Islet of Langerhans (tissue), 1 donor: Measurements from ENCODE around the gene MRPL57.
"Not testable (repeated sequence)": the region's sequence is repeated elsewhere in the genome, so short reads cannot be mapped to it uniquely, and the experiment has no call there.

ENCODE experiments used
- FAIRE-seq: peaks from one replicate; lab custom pipeline; 2011; peaks lifted over from hg19 to GRCh38; lab: Jason Lieb, UNC

Gene MRPL57

DNA sequence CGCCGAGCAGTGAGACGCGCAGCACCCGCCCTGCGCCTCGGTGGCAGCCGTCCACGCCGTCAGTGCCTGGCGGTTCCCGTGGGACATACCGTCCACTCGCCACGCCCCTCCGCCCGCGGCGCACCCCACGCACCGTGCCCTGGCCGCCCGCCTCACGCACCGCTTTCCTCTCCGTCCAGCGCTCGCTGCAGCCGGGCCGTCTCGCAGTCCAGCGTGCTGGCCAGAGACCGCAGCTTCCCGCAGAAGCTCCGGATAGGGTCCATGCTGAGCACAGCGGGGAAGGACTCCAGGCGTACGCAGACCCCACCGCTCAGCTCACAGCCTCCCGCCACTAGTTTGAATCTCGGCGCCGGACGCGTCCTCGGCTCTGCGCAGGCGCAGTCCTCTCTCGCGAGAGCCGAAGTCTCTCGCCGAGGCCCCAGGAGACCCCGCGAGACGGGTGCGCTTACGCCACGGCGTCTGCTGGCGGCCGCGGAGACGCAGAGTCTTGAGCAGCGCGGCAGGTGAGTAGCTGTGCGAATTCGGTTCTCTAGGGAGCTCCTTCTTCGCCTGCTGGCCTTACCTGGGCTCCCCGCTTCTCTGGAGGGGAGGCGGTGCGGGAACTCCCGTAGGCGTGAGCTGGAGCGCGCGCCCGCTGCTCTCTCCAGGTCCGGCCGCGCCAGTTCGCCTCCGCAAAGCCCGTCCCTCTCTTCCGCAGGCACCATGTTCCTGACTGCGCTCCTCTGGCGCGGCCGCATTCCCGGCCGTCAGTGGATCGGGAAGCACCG lies at the start of gene MRPL57, which contains the start of gene SKA3:
TSS of gene MRPL57 (plus strand) at position 444 of the 767 bp plus-strand sequence. CDS start at position 703, 259 bp downstream.
TSS of gene SKA3 (minus strand) at position 338 of the 767 bp plus-strand sequence. CDS start at position 263, 75 bp downstream.
- no peak for FAIRE-seq

DNA sequence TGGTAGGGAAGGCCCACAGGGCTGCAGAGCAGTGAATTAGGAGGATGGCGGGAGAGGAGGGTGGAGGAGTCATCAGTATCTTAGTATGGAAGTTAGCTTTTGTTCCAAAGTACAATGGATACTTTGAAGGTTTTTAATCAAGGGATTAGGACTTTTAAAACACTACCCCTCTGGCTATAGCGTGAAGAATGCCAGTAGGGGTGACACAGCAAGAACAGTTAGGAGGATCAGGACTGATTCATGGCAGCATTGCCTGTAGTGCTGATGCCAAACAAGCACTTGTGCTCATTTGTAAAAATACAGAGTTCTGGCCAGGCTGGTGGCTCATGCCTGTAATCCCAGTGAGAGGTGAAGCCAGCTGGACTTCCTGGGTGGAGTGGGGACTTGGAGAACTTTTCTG lies 46.3 kb upstream of the MRPL57 start:
- FAIRE-seq, result no peak

DNA sequence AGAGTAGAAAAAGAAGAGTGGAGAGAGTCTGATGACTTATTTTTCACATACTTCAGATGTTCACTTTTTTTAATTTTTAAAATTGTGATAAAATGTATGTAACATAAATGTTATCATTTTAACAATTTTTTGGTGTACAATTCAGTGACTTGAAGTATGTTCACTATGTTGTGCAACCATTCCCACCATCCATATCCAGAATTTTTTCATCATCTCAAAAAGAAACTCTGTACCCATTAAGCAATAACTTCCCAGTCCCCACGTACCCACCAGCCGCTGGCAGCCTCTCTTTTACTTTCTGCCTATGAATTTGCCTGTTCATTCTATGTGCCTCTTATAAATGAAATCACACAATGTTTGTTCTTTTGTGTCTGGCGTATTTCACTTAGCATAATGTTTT lies 43.4 kb upstream of the MRPL57 start:
- no peak for FAIRE-seq

DNA sequence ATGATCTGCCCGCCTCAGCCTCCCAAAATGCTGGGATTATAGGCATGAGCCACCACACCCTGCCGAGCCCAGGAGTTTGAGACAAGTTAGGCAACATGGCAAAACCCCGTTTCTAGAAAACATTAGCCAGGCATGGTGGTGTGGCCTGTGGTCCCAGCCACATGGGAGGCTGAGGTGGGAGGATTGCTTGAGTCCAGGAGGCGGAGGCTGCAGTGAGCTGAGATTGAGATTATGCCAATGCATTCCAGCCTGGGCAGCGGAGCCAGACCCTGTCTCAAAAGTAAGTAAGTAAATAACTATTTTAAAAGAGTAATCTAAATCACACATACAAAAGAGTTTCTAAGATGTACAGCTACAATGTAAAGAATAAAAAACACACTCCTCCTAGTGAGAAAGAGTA lies 42.0 kb upstream of the MRPL57 start:
- FAIRE-seq, result no peak

DNA sequence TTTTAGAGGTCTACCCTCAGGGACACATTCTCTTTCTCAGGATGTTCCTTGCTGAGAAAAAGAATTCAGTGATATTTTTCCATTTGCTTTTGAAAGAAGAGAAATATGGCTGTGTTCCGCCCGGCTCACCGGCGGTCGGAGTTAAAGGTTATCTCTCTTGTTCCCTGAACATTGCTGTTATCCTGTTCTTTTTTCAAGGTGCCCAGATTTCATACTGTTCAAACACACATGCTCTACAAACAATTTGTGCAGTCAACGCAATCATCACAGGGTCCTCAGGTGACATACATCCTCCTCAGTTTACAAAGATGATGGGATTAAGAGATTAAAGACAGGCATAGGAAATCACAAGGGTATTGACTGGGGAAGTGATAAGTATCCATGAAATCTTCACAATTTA lies 40.6 kb upstream of the MRPL57 start:
- not testable (repeated sequence) for FAIRE-seq

DNA sequence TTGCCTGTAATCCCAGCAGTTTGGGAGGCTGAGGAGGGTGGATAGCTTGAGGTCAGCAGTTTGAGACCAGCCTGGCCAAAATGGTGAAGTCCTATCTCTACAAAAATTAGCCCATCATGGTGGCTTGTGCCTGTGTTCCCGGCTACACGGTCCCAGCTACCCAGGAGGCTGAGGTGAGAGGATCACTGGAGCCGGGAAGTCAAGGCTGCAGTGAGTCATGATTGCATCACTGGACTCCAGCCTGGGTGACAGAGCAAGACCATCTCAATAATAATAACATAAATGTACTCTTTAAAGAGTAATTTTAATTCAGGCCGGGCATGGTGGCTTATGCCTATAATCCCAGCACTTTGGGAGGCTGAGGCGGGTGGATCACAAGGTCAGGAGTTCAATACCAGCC lies 38.8 kb upstream of the MRPL57 start:
- no peak for FAIRE-seq

DNA sequence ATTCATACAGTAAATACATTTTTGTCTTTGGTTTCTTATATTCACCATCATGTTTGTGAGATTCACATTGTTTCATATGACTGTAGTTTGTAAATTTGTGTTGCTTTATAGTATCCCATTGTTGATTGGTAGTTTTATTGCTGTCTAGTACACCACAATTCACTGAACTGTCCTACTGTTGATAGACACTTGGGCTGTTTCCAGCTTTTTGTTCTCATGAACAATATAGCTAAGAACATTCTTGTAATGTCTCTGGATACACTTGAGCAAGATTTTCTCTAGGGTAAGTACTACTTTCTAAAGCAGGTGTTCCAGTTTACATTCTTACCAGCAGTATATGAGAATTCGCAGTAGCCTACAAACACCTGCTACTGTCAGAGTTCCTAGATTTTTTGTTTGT lies 37.9 kb upstream of the MRPL57 start:
- FAIRE-seq, result no peak

DNA sequence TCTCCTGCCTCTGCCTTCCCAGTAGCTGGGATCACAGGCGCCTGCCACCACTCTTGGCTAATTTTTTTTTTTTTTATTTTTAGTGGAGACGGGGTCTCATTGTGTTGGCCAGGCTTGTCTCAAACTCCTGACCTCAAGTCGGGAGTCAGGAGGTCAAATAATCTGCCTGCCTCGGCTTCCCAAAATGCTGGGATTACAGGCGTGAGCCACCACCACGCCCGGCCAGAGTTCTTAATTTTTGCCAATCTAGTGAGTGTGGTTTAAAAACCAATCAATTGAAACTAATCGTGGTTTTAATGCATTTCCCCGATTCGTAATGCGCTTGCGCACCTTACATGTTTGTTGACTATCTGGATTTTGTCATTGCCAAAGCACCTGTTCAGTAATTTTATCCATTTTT lies 37.1 kb upstream of the MRPL57 start:
- FAIRE-seq, result no peak

DNA sequence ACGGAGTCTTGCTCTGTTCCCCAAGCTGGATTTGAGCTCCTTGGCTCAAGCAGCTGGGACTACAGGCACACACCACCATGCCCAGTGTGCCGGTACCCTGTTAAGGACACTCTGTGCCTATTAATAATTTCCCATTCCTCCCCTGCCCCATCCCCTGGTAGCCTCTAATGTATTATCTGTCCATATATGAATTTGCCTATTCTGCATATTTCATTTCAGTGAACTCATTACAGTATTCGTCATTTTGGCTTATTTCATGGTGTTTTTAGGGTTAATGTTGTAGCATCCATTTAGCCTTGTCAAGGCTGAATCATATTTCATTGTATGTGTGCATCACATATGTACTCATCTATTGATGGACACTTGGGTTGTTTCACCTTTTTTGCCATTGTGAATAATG lies 33.7 kb upstream of the MRPL57 start:
- no peak for FAIRE-seq

DNA sequence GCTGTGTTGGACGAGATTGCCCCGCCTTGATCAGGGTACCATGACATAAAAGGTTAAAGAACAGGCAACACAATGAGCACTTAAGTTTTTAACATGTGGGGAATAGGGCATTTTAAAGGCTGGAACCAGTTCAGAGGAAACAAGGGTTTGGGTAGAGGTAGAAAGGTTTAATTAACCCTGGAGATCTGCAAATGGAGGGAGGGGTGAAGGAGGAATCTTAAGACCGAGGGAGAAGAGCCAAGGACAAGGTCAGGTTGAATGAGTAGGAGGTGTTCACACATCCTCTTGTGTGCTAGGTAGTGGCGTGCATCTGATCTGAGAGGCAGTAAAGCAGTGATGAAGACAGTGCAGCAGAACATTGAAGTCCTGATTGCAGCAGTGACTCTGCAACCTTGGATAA lies 28.6 kb upstream of the MRPL57 start:
- FAIRE-seq, result no peak

DNA sequence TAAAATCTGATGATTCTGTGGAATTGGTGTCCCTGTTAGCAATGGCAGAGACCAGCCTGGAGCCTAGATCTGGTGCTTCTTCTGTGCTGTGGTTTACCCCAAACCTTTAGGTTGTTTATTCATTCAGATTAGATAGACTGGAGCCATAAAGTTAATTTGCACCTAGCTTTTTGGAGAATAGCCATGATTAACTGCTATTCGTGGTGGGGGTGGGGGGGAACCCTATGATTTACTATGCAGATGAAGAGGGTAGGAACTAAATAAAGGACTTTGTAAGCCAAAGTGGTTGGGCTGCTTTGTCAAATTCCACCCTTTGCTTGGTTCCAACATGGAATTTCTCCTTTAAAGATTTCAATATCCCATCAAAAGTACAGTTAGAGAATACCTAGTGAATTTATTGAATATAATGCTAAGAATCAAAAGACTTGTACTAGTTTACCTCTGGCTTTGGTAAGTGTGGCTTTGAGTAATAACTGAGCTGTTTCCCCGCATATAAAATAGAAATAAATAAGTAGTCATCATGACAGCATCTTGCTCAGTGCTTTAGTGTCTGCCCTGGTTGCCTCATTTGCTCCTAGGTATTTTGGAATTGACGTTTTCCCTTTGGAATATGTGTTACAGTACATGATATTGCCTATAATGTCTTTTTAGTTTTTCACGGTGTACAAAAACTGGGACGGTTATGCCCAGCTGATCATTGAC lies 27.8 kb upstream of the MRPL57 start:
- FAIRE-seq, result no peak

DNA sequence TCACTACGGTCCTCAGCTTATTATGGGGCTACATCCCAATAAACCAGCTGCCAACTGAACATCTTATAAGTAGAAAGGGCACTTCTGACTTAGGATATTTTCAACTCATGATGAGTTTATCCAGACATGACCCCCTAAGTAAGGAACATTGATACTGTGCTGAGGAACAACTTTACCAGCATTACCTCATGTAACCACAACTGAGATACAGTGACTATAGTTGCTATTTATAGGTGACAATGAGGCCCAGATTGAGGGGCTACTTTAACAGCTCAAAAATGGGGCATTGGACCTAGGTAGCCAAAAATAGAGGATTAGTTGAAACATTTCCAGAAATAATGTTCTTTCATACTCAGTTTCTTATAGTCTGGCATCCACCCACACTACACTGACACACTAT lies 26.9 kb upstream of the MRPL57 start:
- FAIRE-seq, result no peak

DNA sequence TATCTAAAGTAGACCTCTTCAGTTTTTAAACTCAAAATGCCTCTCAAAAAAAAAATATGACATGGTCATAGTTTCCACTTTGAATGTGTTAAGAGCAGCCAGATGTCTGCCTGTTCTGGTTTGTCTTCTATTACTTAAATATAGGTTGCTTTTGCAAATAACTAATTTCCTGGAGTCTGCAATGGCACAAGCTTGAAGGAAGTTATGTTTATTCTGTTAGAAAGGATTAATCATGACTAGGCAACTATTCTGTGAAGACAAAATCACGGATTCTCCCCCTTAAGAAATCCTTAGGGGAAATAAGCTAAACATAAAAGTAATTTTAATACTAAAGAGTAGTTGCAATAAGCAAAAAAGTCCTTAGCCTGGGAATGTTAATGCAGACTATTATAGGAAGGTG lies 26.4 kb upstream of the MRPL57 start:
- FAIRE-seq, result no peak

DNA sequence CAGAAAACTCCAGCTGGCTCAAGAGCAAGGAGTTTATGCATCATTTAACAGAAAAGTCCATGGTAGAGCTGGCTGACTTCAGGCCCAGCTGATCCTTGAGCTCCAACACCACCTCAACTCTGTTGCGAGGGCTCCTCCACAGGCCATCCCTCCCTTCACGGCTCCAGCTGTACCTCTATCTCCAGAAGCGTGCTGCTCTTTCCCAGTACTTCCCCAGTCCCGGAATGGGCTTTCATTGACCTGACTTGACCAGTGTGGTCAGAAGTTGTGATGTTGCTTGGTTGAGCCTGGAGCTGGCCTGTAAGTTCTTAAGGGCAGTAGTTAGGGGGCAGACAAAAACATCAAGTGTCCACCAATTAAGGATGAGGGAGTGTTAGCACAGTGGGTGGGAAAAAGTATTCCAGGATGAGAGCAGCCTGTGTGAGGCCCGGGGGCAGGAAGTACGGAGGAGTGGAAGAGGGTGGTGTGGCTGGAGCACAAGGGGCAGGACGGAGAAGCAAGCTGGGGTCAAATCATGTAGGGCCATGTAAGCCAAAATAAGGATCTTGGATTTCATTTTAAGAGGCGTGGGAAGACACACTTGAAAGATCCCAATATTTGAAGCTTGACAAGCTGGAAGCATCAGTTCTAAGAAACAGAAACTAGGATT lies 24.1 kb upstream of the MRPL57 start:
- no peak for FAIRE-seq

DNA sequence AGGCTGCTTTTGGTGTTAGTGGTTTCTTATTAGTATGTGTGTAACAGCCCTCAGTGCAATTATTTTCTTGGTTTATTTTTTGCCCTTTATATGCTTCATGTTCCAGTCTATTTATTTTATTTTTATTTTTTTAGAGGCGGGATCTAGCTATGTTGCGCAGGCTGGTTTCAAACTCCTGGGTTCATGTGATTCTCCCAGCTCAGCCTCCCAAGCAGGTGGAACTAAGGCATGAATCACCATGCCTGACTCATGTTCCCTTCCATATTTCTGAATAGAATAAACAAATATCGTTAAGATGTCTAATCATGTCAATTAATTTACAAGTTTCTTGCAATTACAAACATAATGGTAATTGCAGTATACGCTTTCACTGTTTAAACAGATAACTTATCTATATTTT lies 11.8 kb upstream of the MRPL57 start:
- no peak for FAIRE-seq

DNA sequence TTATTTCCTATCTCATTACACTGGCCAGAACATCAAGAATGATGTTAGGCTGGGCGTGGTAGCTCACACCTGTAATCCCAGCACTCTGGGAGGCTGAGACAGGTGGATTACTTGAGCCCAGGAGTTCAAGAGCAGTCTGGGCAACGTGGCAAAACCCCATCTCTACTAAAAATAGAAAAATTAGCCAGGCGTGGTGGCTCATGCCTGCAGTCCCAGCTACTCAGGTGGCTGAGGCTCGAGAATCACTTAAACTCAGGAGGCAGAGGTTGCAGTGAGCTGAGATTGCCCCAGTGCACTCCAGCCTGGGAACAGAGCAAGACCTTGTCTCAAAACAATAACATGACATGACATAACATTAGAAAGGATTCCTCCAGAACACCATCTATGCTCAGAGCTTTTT lies 10.9 kb upstream of the MRPL57 start:
- FAIRE-seq, result not testable (repeated sequence)

DNA sequence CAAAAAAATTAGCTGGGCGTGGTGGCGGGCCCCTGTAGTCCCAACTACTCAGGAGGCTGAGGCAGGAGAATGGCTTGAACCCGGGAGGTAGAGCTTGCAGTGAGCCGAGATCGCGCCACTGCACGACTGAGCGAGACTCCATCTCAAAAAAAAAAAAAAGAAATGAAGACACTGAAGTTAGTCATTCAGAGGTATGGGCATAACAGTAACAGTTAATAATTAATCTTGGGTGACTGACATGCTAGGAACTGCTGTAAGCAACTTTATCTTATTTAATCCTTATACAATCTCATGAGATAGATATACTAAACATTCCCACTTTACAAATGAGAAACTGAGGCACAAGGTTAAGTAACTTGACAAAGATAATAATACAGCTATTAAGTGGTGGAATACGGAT lies 5.0 kb upstream of the MRPL57 start:
- no peak for FAIRE-seq

DNA sequence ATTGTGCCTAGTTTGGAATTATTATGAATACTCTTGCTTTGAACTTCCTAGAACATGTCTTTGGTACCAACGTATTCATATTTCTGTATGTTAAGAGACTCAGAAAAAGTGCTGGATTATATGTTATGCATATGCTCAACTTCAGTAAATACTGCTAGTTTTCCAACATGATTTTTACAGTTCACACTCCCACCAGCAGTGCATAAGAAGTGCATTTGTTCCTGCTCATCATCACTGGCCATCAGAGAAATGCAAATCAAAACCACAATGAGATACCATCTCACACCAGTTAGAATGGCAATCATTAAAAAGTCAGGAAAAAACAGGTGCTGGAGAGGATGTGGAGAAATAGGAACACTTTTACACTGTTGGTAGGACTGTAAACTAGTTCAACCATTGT lies 2.7 kb upstream of the MRPL57 start:
- not testable (repeated sequence) for FAIRE-seq

DNA sequence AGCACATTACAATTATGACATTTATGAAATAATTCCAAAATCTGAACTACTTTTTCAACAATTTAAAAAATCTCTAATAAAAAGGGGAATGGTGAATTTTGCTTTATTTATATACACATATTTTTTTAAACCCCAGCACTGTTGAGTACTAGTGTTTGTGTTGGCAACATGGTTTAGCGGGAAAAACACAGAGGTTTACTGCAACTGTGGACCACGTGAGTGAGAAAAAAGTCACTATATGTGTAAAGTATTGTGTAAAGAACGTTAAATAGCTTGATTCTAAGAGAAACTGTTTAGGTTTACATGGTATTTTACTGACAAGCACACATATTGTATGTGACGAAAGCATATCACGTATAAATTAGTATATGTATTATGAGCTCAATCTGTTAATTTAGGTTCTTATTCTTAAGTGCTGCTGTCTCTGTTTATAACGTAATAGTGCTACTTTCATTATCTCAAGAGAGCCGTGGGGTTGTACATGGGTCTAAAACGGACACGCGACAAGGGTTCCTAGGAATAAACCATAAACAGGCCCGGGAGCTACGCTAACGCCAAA lies 723 bp upstream of the MRPL57 start:
- FAIRE-seq, result no peak

DNA sequence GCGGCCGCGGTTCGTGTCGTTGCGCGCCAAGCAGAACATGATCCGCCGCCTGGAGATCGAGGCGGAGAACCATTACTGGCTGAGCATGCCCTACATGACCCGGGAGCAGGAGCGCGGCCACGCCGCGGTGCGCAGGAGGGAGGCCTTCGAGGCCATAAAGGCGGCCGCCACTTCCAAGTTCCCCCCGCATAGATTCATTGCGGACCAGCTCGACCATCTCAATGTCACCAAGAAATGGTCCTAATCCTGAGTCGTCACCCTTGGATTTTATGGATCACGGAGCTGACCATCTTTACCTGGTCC lies 475 bp downstream of the MRPL57 start:
- FAIRE-seq, result no peak

DNA sequence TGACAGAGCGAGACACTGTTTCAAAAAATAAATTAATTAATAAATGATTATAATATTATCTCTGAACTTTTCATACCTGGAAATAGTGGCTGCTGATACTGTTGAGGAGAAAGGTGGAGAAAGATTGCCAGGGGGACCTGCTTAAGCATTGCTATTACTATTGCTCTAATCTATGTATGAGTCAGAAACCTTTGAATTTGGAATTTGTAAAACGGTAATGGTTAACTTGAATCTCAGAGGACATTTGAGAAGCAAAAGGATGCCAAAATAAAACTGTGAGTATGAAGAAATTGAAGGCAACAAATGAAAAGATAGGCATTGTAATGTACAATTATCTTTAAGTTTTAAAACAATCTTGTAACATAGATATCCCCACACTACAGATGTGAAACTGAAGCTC lies 5.2 kb downstream of the MRPL57 start:
- no peak for FAIRE-seq

DNA sequence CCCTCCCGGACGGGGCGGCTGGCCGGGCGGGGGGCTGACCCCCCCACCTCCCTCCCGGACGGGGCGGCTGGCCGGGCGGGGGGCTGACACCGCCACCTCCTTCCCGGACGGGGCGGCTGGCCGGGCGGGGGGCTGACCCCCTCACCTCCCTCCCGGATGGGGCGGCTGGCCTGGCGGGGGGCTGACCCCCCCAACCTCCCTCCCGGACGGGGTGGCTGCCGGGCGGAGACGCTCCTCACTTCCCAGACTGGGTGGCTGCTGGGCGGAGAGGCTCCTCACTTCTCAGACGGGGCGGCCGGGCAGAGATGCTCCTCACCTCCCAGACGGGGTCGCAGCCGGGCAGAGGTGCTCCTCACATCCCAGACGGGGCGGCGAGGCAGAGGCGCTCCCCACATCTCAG lies 10.0 kb downstream of the MRPL57 start:
- FAIRE-seq, result not testable (repeated sequence)

DNA sequence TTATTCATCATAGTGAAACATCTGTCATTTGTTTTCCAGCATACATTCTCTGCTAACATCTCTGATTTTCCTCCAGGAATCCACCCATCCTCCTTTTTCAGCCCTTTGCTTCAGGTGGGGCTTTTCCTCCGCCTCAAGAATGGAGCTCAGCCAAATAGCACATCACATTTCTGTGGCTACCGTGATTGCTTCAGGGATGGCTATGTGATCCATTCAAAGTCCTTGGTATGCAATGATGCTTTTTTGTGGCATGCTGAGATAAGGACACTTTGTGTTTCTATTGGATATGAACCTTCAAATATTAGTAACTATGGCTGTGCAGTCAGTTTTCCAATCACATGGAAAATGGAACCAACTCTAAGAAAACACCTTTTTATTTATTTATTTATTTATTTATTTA lies 18.3 kb downstream of the MRPL57 start:
- not testable (repeated sequence) for FAIRE-seq
